ENCODE data around the gene SLC38A1. TPM values are rescaled to one million over a fixed set of nuclear protein-coding genes. Genes with fewer than 3 reads are reported as not detected.

Gene SLC38A1
- total RNA-seq, 2 experiments from 2014 or later, result 114 to 163 TPM

DNA sequence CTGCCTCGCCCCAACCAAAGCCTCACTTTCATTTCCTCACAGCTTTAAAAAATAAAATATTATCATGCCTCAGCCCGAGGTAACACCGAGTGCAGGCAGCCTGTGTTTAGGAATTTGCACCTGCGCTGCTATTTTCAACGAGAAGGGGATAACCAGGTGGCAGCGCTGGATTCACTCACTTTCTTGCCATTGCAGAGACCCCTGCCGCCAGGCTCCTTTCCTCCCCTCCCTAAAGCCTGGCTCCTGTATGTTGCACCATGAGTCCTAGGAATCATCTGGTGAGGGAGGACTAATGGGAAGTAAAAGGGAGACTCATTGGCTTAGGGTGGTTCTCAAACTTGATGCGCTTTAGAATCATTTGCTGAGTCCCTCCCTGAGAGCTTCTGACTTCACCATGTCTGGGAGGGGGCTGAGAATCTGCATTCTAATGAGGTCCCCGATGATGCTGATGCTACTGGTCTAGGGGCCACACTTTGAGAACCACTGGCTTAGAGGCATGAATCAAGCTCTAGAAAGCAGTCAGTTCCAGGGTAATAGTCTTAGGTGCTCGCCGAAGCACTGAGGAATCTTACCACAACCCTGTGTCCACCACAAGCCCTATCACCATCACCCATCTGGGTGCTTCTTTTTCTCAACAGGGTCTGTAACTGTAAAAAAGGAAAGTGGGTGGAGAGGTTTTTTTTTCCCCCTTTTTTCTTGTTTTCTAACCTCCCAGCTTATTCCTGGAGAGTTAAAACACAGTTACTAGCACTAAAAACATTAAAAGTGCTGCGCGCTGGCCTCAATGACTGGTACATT, 83.8 kb downstream of the SLC38A1 start:
- Histone ChIP-seq H2AFZ (ENCODE audit: low read length) (no peak overlapping the region), H4K20me1 (ENCODE audit: insufficient read depth, low read length) (no peaks in the 10 kb centered on the region), H3K9me3 (ENCODE audit: low read length) (no peaks in the 10 kb centered on the region), H3K79me2 (ENCODE audit: insufficient read depth, low read depth, low read length) (no peaks in the 10 kb centered on the region), H3K4me1 (ENCODE audit: insufficient read depth, low read length, poor library complexity, severe bottlenecking) (no peaks in the 10 kb centered on the region), H3K4me2 (ENCODE audit: low read length) (no peak overlapping the region), H3K36me3 (ENCODE audit: insufficient read depth, low read length) (peaks cover 74% of the 10 kb centered on the region), H3K27ac (ENCODE audit: low read depth, low read length, poor library complexity, severe bottlenecking) (no peak overlapping the region), H3K9me2 (ENCODE audit: insufficient read depth, low read length) (no peaks in the 10 kb centered on the region), H3K4me3 (ENCODE audit: low read depth, low read length, poor library complexity, severe bottlenecking) (no peak overlapping the region)
- ChIA-PET CTCF (ENCODE audit: unreplicated experiment) (no interaction called here), POLR2A (interaction anchor here (0.8 to 1.3 kb wide), 2 partner anchors 18 to 115 kb away, joined by 3 to 4 read pairs; no protein-coding TSS in a partner anchor)
- no peak for DNase-seq (ENCODE audit: low spot score)
- intact Hi-C loops (cut with micrococcal nuclease; ENCODE audit: unreplicated experiment), result no loop called here
- TF ChIP-seq CTCF (conservative IDR thresholded peaks at IDR 0.05; ENCODE audit: low read length) (no peak), EZH2phosphoT487 (IDR thresholded peaks at IDR 0.05; ENCODE audit: borderline replicate concordance, low read depth, low read length) (no peak)
- BruUV-seq (replicated peaks), result no TSS peak

DNA sequence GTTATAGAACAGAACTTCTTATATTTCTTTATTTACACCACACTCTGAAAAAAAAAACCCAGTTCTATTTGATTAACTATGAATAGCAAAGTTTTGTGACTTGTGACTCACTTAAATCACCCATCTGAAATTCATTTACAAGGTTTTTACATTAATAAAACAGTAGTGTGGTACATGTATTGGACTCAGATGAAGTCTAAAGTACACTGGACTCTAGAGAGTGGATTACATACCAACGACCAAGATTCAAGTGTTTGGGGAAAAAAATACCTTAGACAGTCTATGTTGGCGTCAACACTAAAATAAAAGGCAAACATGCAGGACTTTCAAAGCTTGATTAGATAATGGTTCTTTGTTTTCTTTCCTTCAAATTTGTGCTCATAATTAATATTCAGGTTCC, 85.7 kb downstream of the SLC38A1 start:
- Histone ChIP-seq H3K9me2 (ENCODE audit: insufficient read depth, low read length) (no peaks in the 10 kb centered on the region), H3K27ac (ENCODE audit: low read depth, low read length, poor library complexity, severe bottlenecking) (no peak overlapping the region), H3K4me3 (ENCODE audit: low read depth, low read length, poor library complexity, severe bottlenecking) (no peak overlapping the region), H3K36me3 (ENCODE audit: insufficient read depth, low read length) (peaks cover 56% of the 10 kb centered on the region; the same call in 1 of the 2 replicates), H2AFZ (ENCODE audit: low read length) (no peak overlapping the region), H3K9me3 (ENCODE audit: low read length) (no peaks in the 10 kb centered on the region), H3K4me1 (ENCODE audit: insufficient read depth, low read length, poor library complexity, severe bottlenecking) (no peaks in the 10 kb centered on the region), H3K79me2 (ENCODE audit: insufficient read depth, low read depth, low read length) (no peaks in the 10 kb centered on the region), H3K4me2 (ENCODE audit: low read length) (no peak overlapping the region), H4K20me1 (ENCODE audit: insufficient read depth, low read length) (no peaks in the 10 kb centered on the region)
- intact Hi-C loops (cut with micrococcal nuclease; ENCODE audit: unreplicated experiment), result no loop called here
- no TSS peak for BruUV-seq (replicated peaks)
- CTCF ChIA-PET (ENCODE audit: unreplicated experiment), result no interaction called here
- TF ChIP-seq CTCF (conservative IDR thresholded peaks at IDR 0.05; ENCODE audit: low read length), result no peak
- no peak for TF ChIP-seq EZH2phosphoT487 (IDR thresholded peaks at IDR 0.05; ENCODE audit: borderline replicate concordance, low read depth, low read length)
- DNase-seq (ENCODE audit: low spot score), result no peak
- POLR2A ChIA-PET, result interaction anchor here (1.0 kb wide), 1 partner anchor 20 kb away, joined by 3 read pairs; no protein-coding TSS in a partner anchor

DNA sequence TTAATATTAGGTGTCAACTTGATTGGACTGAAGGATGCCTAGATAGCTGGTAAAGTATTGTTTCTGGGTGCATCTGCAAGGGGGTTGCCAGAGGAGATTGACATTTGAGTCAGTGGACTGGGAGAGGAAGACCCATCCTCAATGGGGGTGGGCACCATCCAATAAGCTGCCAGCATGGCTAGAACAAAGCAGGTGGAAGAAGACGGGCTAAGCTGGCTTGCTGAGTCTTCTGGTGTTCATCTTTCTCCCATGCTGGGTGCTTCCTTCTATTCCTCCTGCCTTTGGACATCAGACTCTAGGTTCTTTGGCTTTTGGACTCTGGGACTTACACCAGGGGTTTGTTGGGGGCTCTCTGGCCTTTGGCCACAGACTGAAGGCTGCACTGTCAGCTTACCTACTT, 87.4 kb downstream of the SLC38A1 start:
- ChIA-PET CTCF (ENCODE audit: unreplicated experiment) (no interaction called here), POLR2A (no interaction called here)
- Histone ChIP-seq H3K36me3 (ENCODE audit: insufficient read depth, low read length) (peaks cover 40% of the 10 kb centered on the region; the same call in 1 of the 2 replicates), H3K79me2 (ENCODE audit: insufficient read depth, low read depth, low read length) (no peaks in the 10 kb centered on the region), H3K9me3 (ENCODE audit: low read length) (no peaks in the 10 kb centered on the region), H3K9me2 (ENCODE audit: insufficient read depth, low read length) (no peaks in the 10 kb centered on the region), H3K4me1 (ENCODE audit: insufficient read depth, low read length, poor library complexity, severe bottlenecking) (no peaks in the 10 kb centered on the region), H4K20me1 (ENCODE audit: insufficient read depth, low read length) (no peaks in the 10 kb centered on the region), H2AFZ (ENCODE audit: low read length) (no peak overlapping the region), H3K4me2 (ENCODE audit: low read length) (no peak overlapping the region), H3K27ac (ENCODE audit: low read depth, low read length, poor library complexity, severe bottlenecking) (no peak overlapping the region), H3K4me3 (ENCODE audit: low read depth, low read length, poor library complexity, severe bottlenecking) (no peak overlapping the region)
- no TSS peak for BruUV-seq (replicated peaks)
- no peak for TF ChIP-seq CTCF (conservative IDR thresholded peaks at IDR 0.05; ENCODE audit: low read length)
- no peak for TF ChIP-seq EZH2phosphoT487 (IDR thresholded peaks at IDR 0.05; ENCODE audit: borderline replicate concordance, low read depth, low read length)
- intact Hi-C loops (cut with micrococcal nuclease; ENCODE audit: unreplicated experiment), result no loop called here
- DNase-seq (ENCODE audit: low spot score), result no peak

Measured in OCI-LY7 (cell line).